ENCODE data around the gene TEX9. TPM values are rescaled to one million over a fixed set of nuclear protein-coding genes. Genes with fewer than 3 reads are reported as not detected.

Gene TEX9
- total RNA-seq, 1 experiment from 2014 or later, result 14.6 TPM

GRCh38 chr15:56473017-56473416, 107.8 kb downstream of the TEX9 start:
- in situ Hi-C loops (cut with HindIII; ENCODE audit: low pct_unique_long_range_greater_than_20kb, low sequenced_read_pairs), result no loop called here
- DNase-seq (ENCODE audit: low read depth), result no peak

DNA sequence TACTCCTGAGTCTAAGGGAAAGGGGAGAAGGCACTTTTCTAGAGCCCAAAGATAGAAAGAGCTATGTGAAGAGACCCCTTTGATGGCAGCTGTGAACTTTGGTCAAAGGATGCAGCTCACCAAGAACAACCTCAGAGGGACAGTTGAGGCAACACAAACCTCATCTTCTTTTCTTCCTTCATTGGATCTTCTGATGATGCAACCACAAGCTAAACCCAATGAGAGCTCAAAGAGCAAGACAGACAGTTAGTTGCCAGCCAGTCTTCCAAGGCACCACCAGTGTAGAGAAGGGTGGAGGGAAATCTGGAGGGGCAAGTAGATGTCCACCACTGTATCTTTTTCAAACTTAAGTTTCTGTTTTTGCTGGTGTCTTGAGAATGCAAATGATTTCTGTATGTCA, 110.1 kb downstream of the TEX9 start:
- no peak for DNase-seq (ENCODE audit: low read depth)
- in situ Hi-C loops (cut with HindIII; ENCODE audit: low pct_unique_long_range_greater_than_20kb, low sequenced_read_pairs), result loop anchor here (25.0 kb wide), 1 partner anchor 137 kb away; no protein-coding TSS in a partner anchor

Other genes starting within 250 kb of the TEX9 start
- 0.98 and 2.4 TPM in 2 replicates for gene RFX7, start 121.5 kb upstream of the TEX9 start, total RNA-seq (2014; rRNA removed; shearing (Covaris generic); ENCODE audit: low replicate concordance)
- gene MNS1, start 99.7 kb downstream of the TEX9 start, total RNA-seq (2014; rRNA removed; shearing (Covaris generic); ENCODE audit: low replicate concordance), result 1.1 and 4.2 TPM in 2 replicates

All from Caki2 (cell line).